ENCODE measurements around the gene ESPN. TPM values are rescaled to one million over a fixed set of nuclear protein-coding genes. Genes with fewer than 3 reads are reported as not detected.

Gene ESPN
- total and polyA plus RNA-seq, 2 of the 4 experiments (the other 2 are of a cell fraction): under 0.01 to 0.02 TPM

DNA sequence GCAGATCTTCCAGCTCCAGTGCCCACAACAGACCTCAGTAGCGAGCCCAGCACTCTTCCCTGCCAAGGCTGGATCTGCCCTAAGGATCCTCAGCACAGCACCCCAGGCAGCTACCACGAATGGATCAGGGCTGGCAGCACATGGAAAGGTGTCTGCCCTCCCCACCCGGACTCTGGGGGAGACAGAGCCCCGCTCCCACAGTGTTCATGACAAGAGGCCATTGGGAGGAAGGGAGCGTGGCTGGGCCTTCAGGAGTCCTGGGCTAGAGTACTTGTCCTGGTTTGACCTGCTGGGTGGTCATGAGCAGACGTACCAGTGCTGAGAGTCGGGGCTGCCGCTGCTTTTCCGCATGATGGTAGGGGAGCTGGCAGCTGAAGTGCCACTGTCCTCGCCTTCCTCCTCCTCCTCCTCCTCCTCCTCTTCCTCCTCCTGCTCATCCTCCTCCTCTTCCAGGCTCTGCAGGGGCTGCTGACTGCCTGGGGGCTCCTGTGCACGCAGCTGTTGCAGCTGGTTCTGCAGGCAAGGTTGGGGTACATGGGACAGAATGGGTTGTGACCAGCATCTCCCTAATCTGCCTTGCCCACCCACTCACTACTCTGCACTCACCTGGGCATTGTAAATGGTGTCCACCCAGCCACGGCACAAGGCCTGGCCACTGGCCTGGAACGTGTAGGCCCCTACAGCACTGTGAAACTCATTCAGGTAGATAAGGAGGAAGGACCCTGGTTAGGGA, 44.3 kb downstream of the ESPN start:
- Histone ChIP-seq H2AK5ac (ENCODE audit: low read depth, low read length) (no peak overlapping the region), H4K20me1 (ENCODE audit: insufficient read depth, low read length) (no peaks in the 10 kb centered on the region; the same call in 1 of the 2 replicates), H3K9me3 (ENCODE audit: control insufficient read depth, insufficient read depth, low read length) (no peaks in the 10 kb centered on the region), H2BK120ac (ENCODE audit: low read depth, low read length) (no peak overlapping the region), H3K27me3 (ENCODE audit: control insufficient read depth, insufficient read depth, low read length) (no peaks in the 10 kb centered on the region), H4K5ac (ENCODE audit: low read depth, low read length) (no peak overlapping the region), H3K27ac (ENCODE audit: insufficient read depth, low read length) (no peak overlapping the region), H3K9me1 (ENCODE audit: insufficient read depth, low read length) (no peaks in the 10 kb centered on the region), H2AFZ (replicated peaks; ENCODE audit: low read length, poor library complexity) (no peak overlapping the region), H3K9ac (ENCODE audit: low read depth, low read length) (no peak overlapping the region), H3K4me1 (ENCODE audit: control insufficient read depth, insufficient read depth, low read length) (no peaks in the 10 kb centered on the region), H3K18ac (ENCODE audit: low read depth, low read length) (no peak overlapping the region), H2AK9ac (replicated peaks; ENCODE audit: low read depth, low read length, poor library complexity) (no peak overlapping the region), H3K4me3 (ENCODE audit: insufficient read depth, low read depth, low read length) (no peak overlapping the region), H3K36me3 (ENCODE audit: control insufficient read depth, insufficient read depth, low read length) (peaks cover 44% of the 10 kb centered on the region), H2BK20ac (ENCODE audit: low read depth, low read length) (no peak overlapping the region), H3K14ac (replicated peaks; ENCODE audit: low read depth, low read length) (no peak overlapping the region), H3K23ac (ENCODE audit: low read depth, low read length) (no peak overlapping the region), H3K79me1 (ENCODE audit: low read depth in 1 of 2, low read length in 2 of 2) (no peaks in the 10 kb centered on the region), H3K4me2 (ENCODE audit: low read depth, low read length) (no peak overlapping the region), H2BK15ac (ENCODE audit: low read depth, low read length) (no peak overlapping the region), H4K8ac (ENCODE audit: low read depth in 2 of 2, low read length in 2 of 2) (no peak overlapping the region), H4K91ac (ENCODE audit: insufficient read depth, low read depth, low read length) (no peak overlapping the region), H3K4ac (ENCODE audit: low read depth, low read length) (no peak overlapping the region), H2BK5ac (ENCODE audit: low read depth, low read length, poor library complexity, severe bottlenecking) (no peak overlapping the region), H3K56ac (ENCODE audit: extremely low read depth, insufficient read depth, low read length) (no peak overlapping the region)
- WGBS, 2 experiments (ENCODE audit: extremely low coverage in 2 of 2, insufficient read length in 1 of 2): 89% methylated on average over 6 of the region's 13 CpGs; no CpG with 5 or more reads in 1 of the 2 experiments
- POLR2A ChIA-PET (ENCODE audit: unreplicated experiment): no interaction called here
- intact Hi-C loops (cut with micrococcal nuclease): no loop called here
- in situ Hi-C loops (cut with MboI; ENCODE audit: low sequenced_read_pairs): no loop called here
- BruUV-seq (replicated peaks): no TSS peak
- dilution Hi-C loops (cut with HindIII; ENCODE audit: low sequenced_read_pairs, unreplicated experiment): no loop called here
- CTCF ChIA-PET: no interaction called here
- TF ChIP-seq SMC3 (IDR thresholded peaks at IDR 0.05; ENCODE audit: low read depth, low read length) (no peak), MXI1 (IDR thresholded peaks at IDR 0.05; ENCODE audit: borderline replicate concordance, low read depth, low read length) (no peak), CEBPB (IDR thresholded peaks at IDR 0.05; ENCODE audit: low read depth, low read length) (no peak), CHD1 (IDR thresholded peaks at IDR 0.05; ENCODE audit: low read depth, low read length) (no peak), ELK1 (IDR thresholded peaks at IDR 0.05; ENCODE audit: borderline replicate concordance, low read depth, low read length) (no peak), RFX5 (IDR thresholded peaks at IDR 0.05; ENCODE audit: low read depth, low read length) (no peak), RAD21 (IDR thresholded peaks at IDR 0.05; ENCODE audit: low read length) (no peak), CTCF (conservative IDR thresholded peaks at IDR 0.05; ENCODE audit: low read depth, low read length) (no peak), USF2 (IDR thresholded peaks at IDR 0.05; ENCODE audit: low read depth, low read length) (no peak), MAFK (IDR thresholded peaks at IDR 0.05; ENCODE audit: low read depth, low read length) (no peak), FOS (IDR thresholded peaks at IDR 0.05; ENCODE audit: low read depth, low read length) (no peak), BHLHE40 (IDR thresholded peaks at IDR 0.05; ENCODE audit: low read depth, low read length) (no peak), NFE2L2 (IDR thresholded peaks at IDR 0.05; ENCODE audit: low read depth, low read length) (no peak), MAZ (IDR thresholded peaks at IDR 0.05; ENCODE audit: borderline replicate concordance, low read depth, low read length) (no peak), RCOR1 (IDR thresholded peaks at IDR 0.05; ENCODE audit: insufficient replicate concordance, low read length) (no peak), POLR2A (IDR thresholded peaks at IDR 0.05; ENCODE audit: low read depth, low read length) (no peak)
- DNase-seq: no peak
- no peak for ATAC-seq (ENCODE audit: low read depth)
